NCI-H146 treated with DMSO at 0.1 percent for 48 hours (cell line): Measurements from ENCODE around the gene MAP3K7CL.

ENCODE experiments used
- DNase-seq: peaks from one replicate; lab custom pipeline; 2025; ENCODE audit not compliant: unreplicated experiment; lab: John Stamatoyannopoulos, UW

Gene MAP3K7CL

GRCh38 chr21:29194342-29194741 lies 63.9 kb downstream of the MAP3K7CL start:
- DNase-seq, result no peak

DNA sequence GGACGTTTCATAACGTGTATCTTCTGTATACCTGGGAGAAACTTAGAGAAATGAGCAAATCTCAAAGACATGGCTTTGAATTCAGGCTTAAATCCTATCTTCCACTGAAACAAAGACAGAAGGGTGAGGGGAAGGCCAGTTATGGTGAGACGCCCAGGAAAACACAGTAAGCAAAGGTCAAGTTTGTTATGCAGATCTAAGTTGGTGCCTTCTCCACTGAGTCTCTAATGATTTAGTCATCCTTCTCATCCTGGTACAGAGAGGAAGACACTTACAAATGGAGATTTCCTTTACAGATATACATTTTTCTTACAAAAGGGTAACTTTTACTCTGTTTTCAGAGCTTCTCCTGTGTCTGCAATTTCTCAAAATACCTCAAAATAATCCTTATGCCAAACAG lies 64.4 kb downstream of the MAP3K7CL start:
- DNase-seq, result no peak

GRCh38 chr21:29195981-29196669 lies 65.7 kb downstream of the MAP3K7CL start:
- DNase-seq, result no peak

DNA sequence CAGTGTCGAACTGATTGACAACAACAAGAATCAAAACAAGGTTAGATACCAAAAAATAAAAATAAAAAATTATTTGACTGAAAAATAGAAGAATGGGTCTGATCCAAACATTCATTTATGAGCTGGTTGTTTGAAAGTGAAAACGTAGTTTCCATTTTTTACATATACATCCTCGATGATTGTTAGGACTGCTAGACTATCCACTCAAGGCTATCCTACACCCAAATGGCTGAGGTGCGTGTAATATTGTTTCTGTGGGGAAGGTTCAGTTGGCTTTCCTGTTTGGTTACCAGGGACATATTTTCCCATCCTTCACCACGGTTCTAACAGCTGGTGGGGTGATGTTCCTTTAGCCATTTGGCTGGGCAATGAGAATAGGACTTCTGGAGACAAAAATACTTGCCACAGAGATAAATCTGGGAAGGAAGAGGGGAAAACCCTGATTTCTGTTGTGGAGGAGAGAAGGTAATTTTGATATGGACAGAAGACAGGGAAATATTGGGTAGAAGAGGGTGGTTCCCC lies 66.3 kb downstream of the MAP3K7CL start:
- no peak for DNase-seq

DNA sequence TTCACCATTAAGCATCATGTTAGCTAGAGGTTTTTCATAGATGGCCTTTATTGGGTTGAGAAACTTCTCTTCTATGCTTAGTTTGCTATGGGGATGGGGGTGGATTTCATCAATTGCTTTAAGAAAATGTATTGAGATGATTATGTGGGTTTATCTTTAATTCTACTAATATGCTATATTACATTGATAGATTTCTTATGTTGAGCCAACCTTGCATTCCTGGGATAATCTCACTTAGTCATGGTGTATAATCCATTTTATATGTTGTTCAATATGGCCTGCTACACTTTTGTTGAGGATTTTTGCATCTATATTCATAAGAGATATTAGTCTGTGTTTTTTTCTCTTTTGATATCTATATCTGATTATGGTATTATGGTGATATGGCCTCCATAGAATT lies 70.7 kb downstream of the MAP3K7CL start:
- no peak for DNase-seq

DNA sequence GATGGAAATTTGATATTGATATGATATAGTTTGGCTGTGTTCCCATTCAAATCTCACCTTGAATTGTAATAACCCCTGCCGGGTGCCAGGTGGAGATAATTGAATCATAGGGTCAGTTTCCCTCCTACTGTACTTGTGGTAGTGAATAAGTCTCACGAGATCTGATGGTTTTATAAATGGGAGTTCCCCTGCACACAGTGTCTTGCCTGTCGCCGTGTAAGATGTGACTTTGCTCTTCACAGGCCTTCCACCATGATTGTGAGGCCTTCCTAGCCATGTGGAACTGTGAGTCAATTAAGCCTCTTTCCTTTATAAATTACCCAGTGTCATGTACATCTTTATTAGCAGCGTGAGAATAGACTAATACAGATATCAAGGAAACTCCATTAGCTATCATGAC lies 74.6 kb downstream of the MAP3K7CL start:
- DNase-seq, result no peak

- DNase-seq, result no peak
These were observed 75.5 kb downstream of the MAP3K7CL start for GRCh38 chr21:29205988-29206387.

DNA sequence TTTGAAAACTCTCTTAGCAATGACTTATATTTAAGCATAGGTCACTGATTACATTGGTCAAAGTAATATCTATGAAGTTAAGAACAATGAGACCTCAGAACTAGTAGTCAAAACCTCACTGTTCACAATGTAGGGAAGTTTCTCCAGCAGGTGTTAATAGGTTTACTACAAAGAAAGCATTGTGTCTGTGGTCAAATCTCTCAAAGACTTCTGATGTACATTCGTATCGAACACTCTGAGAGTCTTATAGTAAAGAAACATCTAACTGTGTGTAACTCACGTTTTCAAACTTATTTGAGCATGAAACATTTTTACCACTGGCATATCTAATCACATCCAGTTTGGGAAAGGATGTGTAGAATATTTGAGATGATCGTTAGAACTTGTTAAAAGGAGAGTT lies 76.0 kb downstream of the MAP3K7CL start:
- no peak for DNase-seq

DNA sequence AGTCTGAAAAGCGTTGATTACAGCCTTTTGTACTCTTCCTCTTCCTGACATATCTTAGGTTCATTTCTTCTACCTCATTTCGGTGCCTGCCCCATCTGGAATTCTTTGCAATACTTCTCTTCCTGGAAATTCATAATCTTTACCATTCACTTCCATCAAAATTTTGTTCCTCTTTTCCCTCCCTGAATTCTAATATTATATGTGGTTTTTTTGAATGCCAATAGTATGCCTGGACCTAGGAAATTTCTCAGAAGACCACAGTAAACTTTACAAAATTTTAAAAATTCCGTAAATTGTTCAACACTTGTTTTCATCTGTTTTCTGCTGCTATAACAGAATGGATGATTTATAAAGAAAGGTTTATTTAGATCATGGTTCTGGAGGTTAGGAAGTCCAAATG lies 76.8 kb downstream of the MAP3K7CL start:
- DNase-seq, result no peak

DNA sequence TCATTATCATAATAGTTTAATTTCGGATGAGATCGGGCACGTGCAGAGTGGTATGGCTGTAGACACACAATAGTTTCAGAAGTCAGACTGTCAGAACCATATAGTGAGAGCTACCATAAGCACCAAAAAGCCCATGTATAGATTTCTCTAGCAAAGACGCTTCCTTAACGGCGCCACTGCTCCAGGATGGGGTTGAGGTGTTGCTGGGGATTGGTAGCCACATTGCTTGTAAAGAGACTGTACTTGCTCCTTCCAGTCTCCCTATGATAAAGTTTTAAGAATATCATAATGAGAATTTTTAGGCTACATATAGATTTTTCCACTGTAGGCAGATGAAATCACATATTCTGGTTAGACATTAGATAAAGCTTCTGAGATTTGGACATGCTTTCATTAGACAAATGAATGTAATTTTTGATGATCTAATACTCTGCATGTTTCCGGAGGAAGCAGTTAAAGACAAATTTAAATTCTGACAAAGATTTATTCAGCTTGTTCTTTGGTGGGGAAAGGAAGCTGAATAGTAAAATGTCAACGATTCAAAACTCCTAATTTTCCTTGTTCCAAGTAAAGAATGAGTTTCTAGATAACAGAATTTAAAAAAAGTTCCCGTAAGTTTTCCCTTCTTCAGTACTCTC lies 77.7 kb downstream of the MAP3K7CL start:
- no peak for DNase-seq

- no peak for DNase-seq
These were observed 78.2 kb downstream of the MAP3K7CL start for GRCh38 chr21:29208682-29209059.

GRCh38 chr21:29209696-29210095 lies 79.3 kb downstream of the MAP3K7CL start:
- no peak for DNase-seq

- no peak for DNase-seq
These were observed 80.8 kb downstream of the MAP3K7CL start for GRCh38 chr21:29211205-29211604.

GRCh38 chr21:29212446-29212845 lies 82.0 kb downstream of the MAP3K7CL start:
- no peak for DNase-seq

DNA sequence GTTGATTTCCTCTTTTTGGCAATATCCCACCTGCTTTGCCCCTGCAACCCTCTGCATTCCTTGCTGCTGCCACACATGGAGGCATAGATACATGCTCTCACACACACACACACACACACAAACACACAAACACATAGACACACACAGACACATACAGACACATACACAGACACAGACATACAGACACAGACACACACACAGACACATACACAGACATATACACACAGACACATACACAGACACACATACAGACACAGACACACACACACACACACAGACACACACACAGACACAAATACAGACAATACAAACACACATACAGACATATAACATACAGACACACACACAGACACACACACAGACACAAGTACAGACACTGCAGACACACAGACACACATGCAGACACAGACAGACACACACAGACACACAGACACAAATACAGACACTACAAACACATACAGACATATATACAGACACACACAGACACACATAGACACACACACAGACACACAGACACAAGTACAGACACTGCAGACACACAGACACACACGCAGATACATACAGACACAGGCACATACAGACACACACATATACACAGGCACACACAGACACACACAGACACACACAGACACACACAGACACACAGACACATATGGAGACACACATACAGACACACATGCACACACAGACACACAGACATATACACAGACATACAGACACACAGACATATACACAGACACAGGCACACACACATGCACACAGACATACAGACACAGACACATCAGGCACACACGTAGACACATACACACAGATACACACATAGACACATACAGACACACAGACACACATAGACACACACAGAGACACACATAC lies 83.3 kb downstream of the MAP3K7CL start:
- no peak for DNase-seq

- DNase-seq, result no peak
These were observed 85.3 kb downstream of the MAP3K7CL start for GRCh38 chr21:29215709-29216108.

- no peak for DNase-seq
These were observed 87.4 kb downstream of the MAP3K7CL start for GRCh38 chr21:29217818-29218291.

GRCh38 chr21:29218749-29219148 lies 88.3 kb downstream of the MAP3K7CL start:
- DNase-seq, result no peak

- DNase-seq, result no peak
These were observed 88.8 kb downstream of the MAP3K7CL start for GRCh38 chr21:29219165-29219770.

GRCh38 chr21:29221253-29221744 lies 90.9 kb downstream of the MAP3K7CL start:
- DNase-seq, result no peak

DNA sequence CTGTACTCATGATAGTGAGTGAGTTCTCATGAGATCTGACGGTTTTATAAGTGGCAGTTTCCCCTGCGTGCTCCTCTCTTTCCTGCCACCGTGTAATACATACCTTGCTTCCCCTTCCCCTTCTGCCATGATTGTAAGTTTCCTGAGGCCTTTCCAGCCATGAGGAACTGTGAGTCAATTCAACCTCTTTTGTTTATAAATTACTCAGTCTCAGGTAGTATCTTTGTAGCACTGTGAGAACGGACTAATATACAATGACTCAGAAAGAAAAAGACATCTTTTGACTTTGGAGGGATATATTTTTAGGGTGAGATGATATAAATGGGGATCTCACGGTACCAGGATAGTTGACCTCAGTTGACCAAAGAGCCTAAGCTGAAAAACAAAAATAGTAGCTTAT lies 93.6 kb downstream of the MAP3K7CL start:
- no peak for DNase-seq
